ENCODE measurements around the gene MAML2.
A peak's percentile ranks its signal among the peaks of the same experiment; 100 is the strongest.

The MAML2 gene

DNA sequence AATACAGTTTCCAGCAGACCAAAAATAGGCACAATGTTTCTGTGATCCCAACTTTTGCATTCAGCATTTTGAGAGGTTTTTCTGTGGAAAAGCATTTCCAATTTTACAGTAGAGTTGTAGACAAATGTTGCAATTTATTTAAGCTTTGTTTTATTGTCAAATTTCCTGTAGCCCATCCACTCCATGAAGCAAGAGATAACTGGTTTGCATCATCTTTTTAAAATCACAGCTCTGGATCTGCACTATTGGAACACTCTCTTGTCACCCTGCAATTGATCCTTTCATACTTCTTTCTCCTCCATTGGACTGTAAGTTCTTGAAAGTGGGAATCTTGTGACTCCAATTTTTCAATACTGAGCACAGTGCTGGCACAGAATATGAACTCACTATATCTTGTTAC lies 86.0 kb downstream of the MAML2 start:
- in situ Hi-C loops (cut with MboI; ENCODE audit: low pct_unique_long_range_greater_than_20kb, low sequenced_read_pairs, unreplicated experiment): no loop called here
- no peak for DNase-seq (ENCODE audit: low spot score)
- TF ChIP-seq, protein P1, sequence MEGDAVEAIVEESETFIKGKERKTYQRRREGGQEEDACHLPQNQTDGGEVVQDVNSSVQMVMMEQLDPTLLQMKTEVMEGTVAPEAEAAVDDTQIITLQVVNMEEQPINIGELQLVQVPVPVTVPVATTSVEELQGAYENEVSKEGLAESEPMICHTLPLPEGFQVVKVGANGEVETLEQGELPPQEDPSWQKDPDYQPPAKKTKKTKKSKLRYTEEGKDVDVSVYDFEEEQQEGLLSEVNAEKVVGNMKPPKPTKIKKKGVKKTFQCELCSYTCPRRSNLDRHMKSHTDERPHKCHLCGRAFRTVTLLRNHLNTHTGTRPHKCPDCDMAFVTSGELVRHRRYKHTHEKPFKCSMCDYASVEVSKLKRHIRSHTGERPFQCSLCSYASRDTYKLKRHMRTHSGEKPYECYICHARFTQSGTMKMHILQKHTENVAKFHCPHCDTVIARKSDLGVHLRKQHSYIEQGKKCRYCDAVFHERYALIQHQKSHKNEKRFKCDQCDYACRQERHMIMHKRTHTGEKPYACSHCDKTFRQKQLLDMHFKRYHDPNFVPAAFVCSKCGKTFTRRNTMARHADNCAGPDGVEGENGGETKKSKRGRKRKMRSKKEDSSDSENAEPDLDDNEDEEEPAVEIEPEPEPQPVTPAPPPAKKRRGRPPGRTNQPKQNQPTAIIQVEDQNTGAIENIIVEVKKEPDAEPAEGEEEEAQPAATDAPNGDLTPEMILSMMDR (IDR thresholded peaks at IDR 0.05; ENCODE audit: extremely low read depth, insufficient read depth, missing control alignments): no peak

DNA sequence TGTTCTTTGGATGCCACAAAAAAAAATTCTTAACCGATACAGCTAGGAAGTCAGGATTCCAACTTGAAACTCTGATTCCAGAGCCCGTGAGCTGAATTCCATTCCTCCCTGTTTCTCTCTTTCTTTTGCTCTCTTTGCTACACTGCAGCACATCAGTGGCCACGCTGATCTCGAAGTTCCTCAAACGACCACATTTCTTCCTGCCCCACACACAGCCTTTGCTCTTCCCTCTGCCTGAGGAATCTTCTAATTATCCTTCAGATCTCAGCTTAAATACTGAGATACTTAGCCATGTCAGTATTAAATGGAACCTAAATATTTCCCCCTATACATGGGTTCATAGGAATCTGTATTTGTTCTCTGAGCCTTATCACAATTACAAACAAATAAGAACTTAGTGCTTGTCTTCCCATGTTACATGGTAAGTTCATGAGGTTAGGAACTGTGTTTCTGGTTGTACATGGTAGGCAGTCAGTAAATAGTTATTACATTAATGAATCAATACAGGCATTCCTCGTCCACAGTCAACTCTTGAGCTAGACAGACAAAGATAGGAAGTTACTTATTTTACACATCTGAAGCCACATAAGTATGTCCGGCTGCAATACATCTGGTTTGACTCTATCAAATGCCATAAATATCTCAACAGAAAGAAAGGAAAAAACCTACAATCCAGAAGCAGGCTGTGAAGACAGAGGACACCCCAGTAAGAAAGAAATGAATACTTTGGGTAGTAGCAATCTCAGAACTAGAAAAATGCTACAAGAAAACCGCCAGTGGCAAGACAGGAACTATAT lies 86.6 kb downstream of the MAML2 start:
- in situ Hi-C loops (cut with MboI; ENCODE audit: low pct_unique_long_range_greater_than_20kb, low sequenced_read_pairs, unreplicated experiment): no loop called here
- DNase-seq (ENCODE audit: low spot score): no peak
- TF ChIP-seq, protein P1 (IDR thresholded peaks at IDR 0.05; ENCODE audit: extremely low read depth, insufficient read depth, missing control alignments): no peak

DNA sequence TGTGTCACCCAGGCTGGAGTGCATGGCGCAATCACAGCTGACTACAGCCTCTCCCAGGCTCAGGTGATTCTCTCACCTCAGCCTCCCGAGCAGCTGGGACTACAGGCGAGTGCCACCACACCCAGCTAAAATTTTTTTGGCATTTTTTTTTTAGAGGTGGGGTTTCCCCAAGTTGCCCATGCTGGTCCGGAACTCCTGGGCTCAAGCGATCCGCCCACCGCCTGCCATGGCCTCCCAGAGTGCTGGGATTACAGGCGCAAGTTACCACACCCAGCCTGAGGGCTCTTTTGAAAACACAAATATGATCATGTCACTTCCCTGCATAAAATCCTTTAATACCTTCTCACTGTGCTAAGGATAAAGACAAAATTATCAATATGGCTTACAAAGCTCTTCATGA lies 88.1 kb downstream of the MAML2 start:
- in situ Hi-C loops (cut with MboI; ENCODE audit: low pct_unique_long_range_greater_than_20kb, low sequenced_read_pairs, unreplicated experiment): no loop called here
- TF ChIP-seq, protein P1 (IDR thresholded peaks at IDR 0.05; ENCODE audit: extremely low read depth, insufficient read depth, missing control alignments): no peak

DNA sequence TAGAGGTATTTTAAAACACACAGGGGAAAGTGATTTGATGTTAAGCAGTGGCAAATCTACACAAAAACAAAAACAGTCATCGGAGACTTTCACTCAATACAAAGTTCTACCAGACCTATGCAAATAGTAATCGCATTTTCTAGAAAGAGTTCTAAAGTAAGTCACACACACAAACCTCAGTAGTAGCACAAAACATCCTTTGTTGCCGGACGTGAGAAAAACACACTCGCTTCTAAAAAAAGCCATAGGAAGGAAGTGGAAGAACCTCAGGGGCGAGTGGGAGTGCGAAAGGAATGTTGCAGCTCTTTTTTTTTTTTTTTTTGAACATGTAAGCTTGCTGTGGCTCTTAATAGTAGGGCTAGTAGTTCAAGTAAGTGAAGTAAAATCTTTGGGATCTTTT lies 88.9 kb downstream of the MAML2 start:
- TF ChIP-seq, protein P1 (IDR thresholded peaks at IDR 0.05; ENCODE audit: extremely low read depth, insufficient read depth, missing control alignments): no peak
- peak; percentile 43 for DNase-seq (ENCODE audit: low spot score)
- in situ Hi-C loops (cut with MboI; ENCODE audit: low pct_unique_long_range_greater_than_20kb, low sequenced_read_pairs, unreplicated experiment): no loop called here

More for the DNA sequence above, 88.1 kb downstream of the MAML2 start:
- no peak for DNase-seq (ENCODE audit: low spot score)

DNA sequence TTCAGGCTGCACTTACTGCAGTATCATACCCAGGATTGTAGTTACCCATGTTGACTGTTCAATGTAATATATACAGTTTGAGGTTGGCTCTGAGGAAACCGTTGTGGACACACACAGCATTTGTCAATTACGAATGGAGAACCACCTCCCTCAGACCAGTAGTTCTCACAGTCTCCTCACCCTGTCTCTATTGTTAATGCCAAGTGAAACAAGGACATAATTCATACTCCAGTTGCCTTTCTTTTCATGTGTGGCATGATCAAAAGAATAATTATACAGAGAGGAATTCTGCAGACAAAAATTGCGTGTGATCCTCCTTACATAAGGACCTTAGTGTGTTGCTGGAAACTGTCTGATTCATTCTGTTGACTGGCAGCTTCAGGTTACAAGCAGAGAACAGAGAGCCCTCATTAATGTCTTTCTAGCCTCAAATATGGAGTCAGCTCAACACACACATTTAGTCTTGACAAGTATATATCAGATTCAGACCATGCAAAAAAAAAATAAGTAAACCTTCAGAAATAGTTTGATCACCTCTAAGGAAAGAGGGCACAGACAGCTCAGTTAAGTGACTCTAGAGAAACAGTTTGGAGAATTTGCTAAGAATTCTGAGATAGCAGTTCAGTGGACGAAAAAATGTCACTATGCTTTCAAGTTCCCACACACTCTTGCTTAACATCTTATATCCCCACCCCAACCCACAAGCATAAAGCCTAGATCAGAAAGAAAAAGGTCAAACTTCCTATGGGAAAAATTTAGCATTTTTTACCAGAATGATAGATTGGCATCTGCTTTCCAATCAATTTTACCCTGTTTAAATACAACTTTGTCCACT lies 96.1 kb downstream of the MAML2 start:
- TF ChIP-seq, protein P1 (IDR thresholded peaks at IDR 0.05; ENCODE audit: extremely low read depth, insufficient read depth, missing control alignments): no peak
- in situ Hi-C loops (cut with MboI; ENCODE audit: low pct_unique_long_range_greater_than_20kb, low sequenced_read_pairs, unreplicated experiment): no loop called here
- no peak for DNase-seq (ENCODE audit: low spot score)

DNA sequence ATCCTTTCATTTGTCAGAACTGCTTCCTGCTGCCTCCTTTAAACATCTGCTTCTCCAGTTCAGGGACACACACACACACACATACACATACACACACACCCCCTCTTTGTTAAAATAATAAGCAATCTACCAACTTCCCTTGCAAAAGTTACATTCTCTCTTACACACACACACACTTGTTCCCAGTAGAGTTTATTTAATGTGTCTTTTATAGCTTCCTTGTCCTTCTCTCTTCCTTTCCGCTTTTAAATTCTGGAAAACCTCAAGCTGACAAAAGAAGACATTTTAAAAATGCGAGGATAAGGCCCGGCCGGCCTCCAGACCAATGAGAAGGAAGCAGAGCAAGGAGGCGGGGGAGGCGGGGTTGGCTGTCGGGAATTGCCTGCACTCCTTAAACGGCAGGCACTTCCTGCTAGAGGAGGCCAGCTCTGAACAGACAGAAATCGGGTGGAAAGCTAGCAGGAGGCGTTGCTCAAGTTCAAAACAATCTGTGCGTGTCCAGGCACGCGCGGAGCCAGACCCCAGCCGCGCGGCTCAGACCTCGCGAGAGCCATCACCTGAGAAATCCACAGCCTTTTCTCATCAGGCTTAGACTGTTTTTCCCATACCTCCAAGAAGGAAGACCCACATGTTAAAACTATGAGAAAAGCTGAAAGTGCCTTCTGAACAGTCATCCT lies 99.9 kb downstream of the MAML2 start:
- TF ChIP-seq, protein P1 (IDR thresholded peaks at IDR 0.05; ENCODE audit: extremely low read depth, insufficient read depth, missing control alignments): no peak
- in situ Hi-C loops (cut with MboI; ENCODE audit: low pct_unique_long_range_greater_than_20kb, low sequenced_read_pairs, unreplicated experiment): no loop called here
- DNase-seq (ENCODE audit: low spot score): peak; percentile 78

All from GM13977 (cell line).